HCT116 (cell line): ENCODE results near the gene RSRC1.

Experiments
- CEBPB ChIP-seq: IDR thresholded peaks from 2 replicates; pipeline ENCODE4 v1.6.1; 2012; ENCODE audit warnings: low read depth
- CTCF ChIP-seq, 3 experiments: fragments of 200-600 bp in 1 of 3; sonication (generic) in 1 of 3; IDR thresholded peaks in 2 of 3; conservative IDR thresholded peaks in 1 of 3; 2 replicates each; pipeline ENCODE4 v1.5.1; 2012 to 2017; ENCODE audit warnings: low read depth in 2 of 3, low read length in 2 of 3, antibody characterized with exemption in 1 of 3, borderline replicate concordance in 1 of 3, control low read depth in 1 of 3, mild to moderate bottlenecking in 1 of 3, mixed read lengths in 1 of 3, mixed run types in 1 of 3, moderate library complexity in 1 of 3; ENCODE audit not compliant: insufficient read depth in 1 of 3
- EZH2 ChIP-seq: fragments of 200-600 bp; sonication (generic); IDR thresholded peaks from 2 replicates; pipeline ENCODE4 v1.6.1; 2017; ENCODE audit warnings: antibody characterized with exemption, mixed run types
- EZH2phosphoT487 ChIP-seq: fragments of 200-600 bp; IDR thresholded peaks from 2 replicates; pipeline ENCODE4 v1.6.1; 2018; ENCODE audit warnings: antibody characterized with exemption, borderline replicate concordance
- POLR2A ChIP-seq: IDR thresholded peaks from 2 replicates; pipeline ENCODE4 v1.7.0; 2011; ENCODE audit warnings: borderline replicate concordance; ENCODE audit not compliant: insufficient read depth, insufficient read length; ENCODE audit errors: extremely low read depth
- POLR2AphosphoS5 ChIP-seq: IDR thresholded peaks from 2 replicates; pipeline ENCODE4 v1.6.1; 2011; ENCODE audit warnings: mild to moderate bottlenecking, low read depth, low read length, moderate library complexity
- RAD21 ChIP-seq: IDR thresholded peaks from 2 replicates; pipeline ENCODE4 v1.6.1; 2012; ENCODE audit warnings: low read depth, mild to moderate bottlenecking
- REST ChIP-seq: IDR thresholded peaks from 2 replicates; pipeline ENCODE4 v1.6.1; 2012; ENCODE audit warnings: low read depth
- ZBTB33 ChIP-seq: IDR thresholded peaks from 2 replicates; pipeline ENCODE4 v1.6.1; 2011; ENCODE audit warnings: mild to moderate bottlenecking, low read length, moderate library complexity; ENCODE audit not compliant: insufficient replicate concordance; ENCODE audit errors: extremely low read depth
- ZFX ChIP-seq: fragments of 450-650 bp; IDR thresholded peaks from 2 replicates; pipeline ENCODE4 v1.6.1; 2017
- ZNF274 ChIP-seq: fragments of 200-500 bp; sonication (Bioruptor generic); IDR thresholded peaks from 2 replicates; pipeline ENCODE4 v1.6.1; 2014; ENCODE audit warnings: mild to moderate bottlenecking, low read depth, low read length, inconsistent platforms
- TF ChIP-seq, protein P1 (sequence below): IDR thresholded peaks from 2 replicates; pipeline ENCODE4 v1.6.1; 2012
- TF ChIP-seq, protein P2 (sequence below): IDR thresholded peaks from 2 replicates; pipeline ENCODE4 v1.6.1; 2012

DNA sequence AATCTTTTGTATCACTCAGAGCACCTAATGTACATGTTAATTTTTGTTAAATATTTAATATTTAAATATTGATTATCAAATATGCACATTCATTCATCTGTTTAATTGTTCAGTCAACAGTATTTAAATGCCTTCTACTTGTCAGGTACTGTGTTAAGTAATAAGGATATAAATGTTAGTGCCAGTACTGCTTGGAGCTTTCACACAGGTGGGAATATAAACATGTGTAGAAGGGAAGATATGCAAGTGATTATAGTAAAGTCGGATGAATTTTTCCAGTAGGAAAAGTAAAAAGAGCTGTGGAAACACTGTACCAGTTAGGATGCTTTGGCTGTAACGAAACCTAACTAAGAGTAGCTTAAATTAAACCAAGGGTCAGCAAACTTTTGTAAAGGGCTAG, 95.4 kb downstream of the RSRC1 start:
- TF ChIP-seq CTCF (IDR thresholded peaks at IDR 0.05 in 2 of 3, conservative IDR thresholded peaks at IDR 0.05 in 1 of 3; ENCODE audit: borderline replicate concordance in 1 of 3, insufficient read depth in 1 of 3, low read depth in 2 of 3, low read length in 2 of 3) (no peak), EZH2 (no peak), EZH2phosphoT487 (no peak), POLR2A (no peak), ZBTB33 (no peak), REST (no peak), ZNF274 (no peak), POLR2AphosphoS5 (no peak), CEBPB (no peak), ZFX (no peak), RAD21 (no peak)
- TF ChIP-seq, protein P1, sequence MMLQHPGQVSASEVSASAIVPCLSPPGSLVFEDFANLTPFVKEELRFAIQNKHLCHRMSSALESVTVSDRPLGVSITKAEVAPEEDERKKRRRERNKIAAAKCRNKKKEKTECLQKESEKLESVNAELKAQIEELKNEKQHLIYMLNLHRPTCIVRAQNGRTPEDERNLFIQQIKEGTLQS = no peak
- TF ChIP-seq, protein P2, sequence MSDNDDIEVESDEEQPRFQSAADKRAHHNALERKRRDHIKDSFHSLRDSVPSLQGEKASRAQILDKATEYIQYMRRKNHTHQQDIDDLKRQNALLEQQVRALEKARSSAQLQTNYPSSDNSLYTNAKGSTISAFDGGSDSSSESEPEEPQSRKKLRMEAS = no peak
